GM18499 (cell line): ENCODE results near the gene PTTG1.

Experiments used
- ATAC-seq: cut with Tn5 transposase; IDR thresholded peaks from one replicate; pipeline ENCODE4 v1.9.1; 2021; ENCODE audit warnings: moderate number of reproducible peaks; ENCODE audit not compliant: insufficient read depth, unreplicated experiment

PTTG1 gene

DNA sequence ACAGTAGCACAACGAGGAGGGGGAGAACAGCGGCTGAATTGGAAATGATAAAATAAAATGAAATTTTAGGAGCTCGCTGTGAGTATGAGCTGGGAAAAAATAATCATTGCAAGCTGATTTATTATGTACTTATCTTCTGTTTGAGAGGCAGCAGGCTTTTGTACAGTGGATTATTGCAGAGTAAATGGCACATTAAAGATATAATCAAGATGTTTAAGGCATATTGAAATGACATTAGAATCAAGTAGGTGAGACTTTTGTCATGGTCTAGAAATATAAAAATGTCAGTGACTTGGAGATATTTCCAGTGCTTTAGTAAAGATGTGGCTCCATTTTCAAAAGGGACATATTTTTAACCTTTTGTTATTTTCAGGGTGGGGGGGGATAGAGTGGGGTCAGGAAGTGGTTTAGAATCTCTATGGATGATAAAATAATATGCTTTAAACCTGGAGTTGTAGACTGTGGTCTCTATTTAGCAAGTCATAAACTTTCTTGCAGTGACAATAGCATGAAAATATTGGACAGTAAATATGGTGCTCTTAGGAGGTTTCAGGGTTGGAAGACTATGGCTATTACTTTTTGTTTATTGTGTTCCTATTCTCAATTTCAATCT lies 46.8 kb downstream of the PTTG1 start:
- ATAC-seq: no peak

DNA sequence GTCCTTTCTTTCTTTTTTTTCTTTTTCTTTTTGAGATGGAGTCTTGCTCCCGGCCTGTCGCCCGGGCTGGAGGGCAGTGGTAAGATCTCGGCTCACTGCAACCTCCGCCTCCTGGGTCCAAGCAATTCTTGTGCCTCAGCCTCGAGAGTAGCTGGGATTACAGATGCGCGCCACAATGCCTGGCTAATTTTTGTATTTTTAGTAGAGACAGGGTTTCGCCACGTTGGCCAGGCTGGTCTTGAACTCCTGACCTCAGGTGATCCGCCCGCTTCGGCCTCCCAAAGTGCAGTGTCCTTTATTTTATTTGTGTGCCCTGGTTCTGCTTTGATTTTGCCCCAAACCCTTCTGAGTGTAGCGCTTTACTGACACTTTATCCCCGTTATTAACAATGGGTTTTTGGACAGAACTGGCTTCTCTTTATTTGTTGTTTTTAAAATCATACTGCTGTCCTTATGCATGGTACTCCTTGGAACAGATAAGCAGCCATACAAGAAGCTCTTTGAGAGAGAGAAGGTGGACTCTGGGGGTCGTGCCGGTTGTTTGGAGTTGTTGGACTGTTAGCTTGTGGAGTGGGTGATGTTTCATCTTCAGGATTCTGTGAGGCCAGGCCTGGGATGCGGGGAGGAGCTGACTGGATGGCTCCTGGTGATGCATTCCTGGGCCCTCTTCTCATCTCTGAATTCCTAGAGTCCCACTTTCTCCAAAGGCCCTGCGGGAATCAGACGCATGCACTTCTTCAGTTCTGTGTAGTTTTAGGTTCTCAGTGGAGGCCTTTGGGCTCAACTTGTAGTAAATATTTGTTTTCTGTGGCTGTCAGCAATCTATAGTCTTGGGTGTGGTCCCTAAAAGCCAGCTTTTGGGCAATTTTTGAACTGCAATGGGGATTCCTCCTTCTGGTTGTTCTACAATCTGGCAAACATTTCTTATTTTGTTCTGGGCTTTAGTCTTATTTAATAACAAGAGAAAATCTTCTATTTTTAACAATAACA lies 47.8 kb downstream of the PTTG1 start:
- ATAC-seq: no peak

GRCh38 chr5:160470437-160471361 lies 49.0 kb downstream of the PTTG1 start:
- ATAC-seq: no peak

DNA sequence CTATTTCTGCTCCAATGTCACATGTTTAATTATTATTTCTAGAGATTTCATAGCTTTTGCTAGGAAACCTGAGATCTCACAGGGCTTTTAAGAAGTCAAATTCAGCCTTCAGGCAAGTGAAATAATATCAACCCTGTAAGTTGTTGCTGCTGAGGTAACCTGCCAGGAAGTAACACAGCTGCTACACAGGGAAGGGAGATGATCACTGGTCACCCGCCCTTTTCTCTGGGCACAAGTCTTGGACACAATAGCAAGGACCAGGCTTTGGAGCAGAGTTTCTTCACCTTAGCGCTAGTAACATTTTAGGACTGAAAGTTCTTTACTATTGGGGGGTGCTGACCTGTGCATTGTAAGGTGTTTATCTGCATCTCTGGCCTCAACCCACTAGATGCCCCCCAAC lies 50.1 kb downstream of the PTTG1 start:
- ATAC-seq: no peak

GRCh38 chr5:160472482-160472881 lies 50.8 kb downstream of the PTTG1 start:
- ATAC-seq: no peak

DNA sequence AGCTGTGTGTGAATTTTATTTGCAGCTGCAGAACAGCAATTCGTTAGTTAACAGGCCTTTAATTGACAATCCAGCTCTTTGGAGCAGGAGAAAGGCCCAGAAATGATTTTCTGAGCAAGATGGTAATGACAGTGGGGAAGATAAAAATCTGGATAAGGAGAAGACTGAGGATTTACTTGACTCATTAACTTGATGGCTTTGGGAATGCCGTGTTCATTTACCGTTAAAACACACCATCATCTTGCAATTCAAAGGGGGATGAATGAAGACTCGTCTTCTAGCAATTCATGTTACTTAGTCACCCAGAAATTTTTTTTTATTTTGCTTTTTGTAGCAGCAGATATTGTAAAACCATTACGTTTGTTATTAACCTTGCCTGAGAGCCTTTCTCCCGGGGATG lies 52.0 kb downstream of the PTTG1 start:
- no peak for ATAC-seq

DNA sequence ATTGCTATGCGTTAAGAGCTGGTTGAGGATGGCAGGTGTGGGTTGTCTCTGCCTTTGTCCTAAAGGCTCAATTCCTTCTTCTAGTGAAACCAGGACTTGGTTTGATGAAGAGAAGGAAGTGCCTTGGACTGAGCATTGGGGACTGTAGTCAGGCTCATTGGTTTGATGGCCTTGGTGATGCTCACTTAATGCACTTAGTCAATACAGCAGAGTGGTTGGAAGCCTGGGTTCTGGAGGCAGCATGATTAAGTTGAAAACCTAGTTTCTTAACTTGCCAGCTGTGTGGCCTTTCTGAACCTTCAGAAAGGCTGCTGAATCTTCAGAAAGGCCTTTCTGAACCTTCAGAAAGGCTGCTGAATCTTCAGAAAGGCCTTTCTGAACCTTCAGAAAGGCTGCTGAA lies 52.4 kb downstream of the PTTG1 start:
- ATAC-seq: no peak

- no peak for ATAC-seq
Observed at GRCh38 chr5:160475864-160476438, 54.3 kb downstream of the PTTG1 start.

- no peak for ATAC-seq
Observed at GRCh38 chr5:160477266-160477970, 55.8 kb downstream of the PTTG1 start.

GRCh38 chr5:160478163-160478562 lies 56.5 kb downstream of the PTTG1 start:
- no peak for ATAC-seq
